Measurements from ENCODE around the gene STPG1.

The STPG1 gene

GRCh38 chr1:24426744-24427544, 13.4 kb upstream of the STPG1 start:
- no peak for DNase-seq

DNA sequence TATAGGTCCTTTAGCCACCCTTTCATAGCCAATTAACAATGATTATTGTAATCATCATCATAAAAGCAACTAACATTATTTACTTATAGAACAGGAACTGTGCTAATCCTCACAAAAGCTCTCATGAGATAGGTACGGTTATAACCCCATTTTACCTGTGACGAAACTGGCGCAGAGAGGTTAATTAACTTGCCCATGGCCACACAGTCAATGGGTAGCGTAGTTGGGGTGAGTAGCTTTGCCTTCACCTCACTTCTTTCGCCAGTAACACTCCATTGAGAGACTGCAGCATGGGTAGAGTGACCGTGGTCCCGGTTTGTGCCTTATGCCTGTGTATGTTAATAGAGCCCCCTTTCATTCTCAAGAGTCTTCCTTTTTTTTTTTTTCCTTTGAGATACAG, 12.3 kb upstream of the STPG1 start:
- no peak for DNase-seq

DNA sequence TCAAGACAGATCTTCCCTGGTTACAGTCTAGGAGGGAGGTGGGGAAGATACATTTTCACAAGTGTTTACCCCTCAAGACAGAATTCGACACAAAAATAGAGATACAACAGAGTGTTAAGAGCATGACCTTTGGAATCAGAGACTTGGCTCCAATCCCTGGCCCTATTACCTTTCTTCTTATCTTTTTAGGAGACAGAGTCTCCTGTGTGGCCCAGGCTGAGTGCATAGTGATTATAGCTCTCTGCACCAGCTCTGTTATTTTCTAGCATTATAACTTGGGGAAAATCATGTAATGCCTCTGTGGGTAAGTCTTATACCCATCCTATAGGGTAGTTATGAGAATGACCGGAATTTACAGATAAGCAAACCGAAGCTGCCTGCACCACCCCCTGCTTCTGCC, 11.9 kb upstream of the STPG1 start:
- DNase-seq = no peak

DNA sequence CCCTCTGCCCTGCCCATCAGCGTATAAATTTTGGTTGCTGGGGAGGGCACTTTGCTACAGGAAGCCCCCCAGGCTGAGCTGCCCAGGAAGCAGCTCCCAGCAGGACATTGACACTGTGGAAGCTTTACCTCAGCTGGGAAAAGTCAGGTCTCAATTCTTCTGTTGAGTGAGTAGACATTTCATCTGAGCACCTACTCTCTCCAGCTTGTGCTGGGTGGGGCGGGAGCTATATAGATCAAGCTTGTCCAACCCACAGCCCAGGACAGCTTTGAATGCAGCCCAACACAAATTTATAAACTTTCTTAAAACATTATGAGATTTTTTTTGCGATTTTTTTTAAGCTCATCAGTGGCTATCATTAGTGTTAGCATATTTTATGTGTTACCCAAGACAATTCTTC, 11.4 kb upstream of the STPG1 start:
- no peak for DNase-seq

DNA sequence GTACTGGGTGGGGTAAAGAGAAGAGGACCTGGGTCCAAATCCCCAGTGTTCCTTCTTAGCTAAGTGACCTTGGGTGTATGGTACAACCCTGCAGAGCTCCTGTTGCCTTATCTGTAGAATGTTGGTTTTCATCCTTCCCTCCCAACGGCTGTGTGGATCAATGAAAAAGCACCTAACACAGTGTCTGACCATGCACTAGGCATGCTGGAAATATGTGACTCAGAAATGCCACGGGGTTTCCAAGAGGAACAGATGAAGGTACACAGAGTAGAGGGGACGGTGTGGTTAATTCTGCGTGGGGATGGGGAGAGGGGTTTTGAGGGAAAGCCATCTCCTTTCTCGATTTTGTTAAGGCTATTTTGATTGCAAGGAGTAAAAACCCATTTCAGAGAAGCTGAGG, 10.6 kb upstream of the STPG1 start:
- no peak for DNase-seq

DNA sequence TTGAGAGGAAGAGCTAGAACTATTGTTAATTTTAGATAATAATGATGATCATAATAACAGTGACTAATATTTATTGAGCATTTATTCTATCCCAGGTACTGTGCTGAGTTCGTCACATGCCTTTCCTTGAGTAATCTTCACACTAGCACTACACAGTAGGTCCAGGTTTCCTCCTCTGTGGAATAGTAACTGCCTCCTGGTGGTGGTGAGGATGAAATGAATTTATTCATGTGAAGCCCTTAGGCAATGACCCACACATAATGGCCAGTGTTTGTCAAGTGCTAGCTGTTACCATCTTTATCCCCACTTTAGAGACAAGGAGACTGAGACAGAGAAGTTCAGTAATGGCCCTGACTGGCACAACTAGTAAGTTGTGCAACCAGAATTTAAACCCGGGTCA, 7.9 kb upstream of the STPG1 start:
- DNase-seq = no peak

GRCh38 chr1:24420547-24420946, 7.0 kb upstream of the STPG1 start:
- DNase-seq = no peak

- no peak for DNase-seq
Measured at GRCh38 chr1:24418898-24419628, 5.5 kb upstream of the STPG1 start.

- DNase-seq = no peak
Measured at GRCh38 chr1:24417681-24418080, 4.1 kb upstream of the STPG1 start.

GRCh38 chr1:24416666-24417391, 3.2 kb upstream of the STPG1 start:
- peak; percentile 59 to 66 for DNase-seq

- peak in 1 of 2 experiments; percentile 15 for DNase-seq
Measured at GRCh38 chr1:24415910-24416665, 2.5 kb upstream of the STPG1 start.

DNA sequence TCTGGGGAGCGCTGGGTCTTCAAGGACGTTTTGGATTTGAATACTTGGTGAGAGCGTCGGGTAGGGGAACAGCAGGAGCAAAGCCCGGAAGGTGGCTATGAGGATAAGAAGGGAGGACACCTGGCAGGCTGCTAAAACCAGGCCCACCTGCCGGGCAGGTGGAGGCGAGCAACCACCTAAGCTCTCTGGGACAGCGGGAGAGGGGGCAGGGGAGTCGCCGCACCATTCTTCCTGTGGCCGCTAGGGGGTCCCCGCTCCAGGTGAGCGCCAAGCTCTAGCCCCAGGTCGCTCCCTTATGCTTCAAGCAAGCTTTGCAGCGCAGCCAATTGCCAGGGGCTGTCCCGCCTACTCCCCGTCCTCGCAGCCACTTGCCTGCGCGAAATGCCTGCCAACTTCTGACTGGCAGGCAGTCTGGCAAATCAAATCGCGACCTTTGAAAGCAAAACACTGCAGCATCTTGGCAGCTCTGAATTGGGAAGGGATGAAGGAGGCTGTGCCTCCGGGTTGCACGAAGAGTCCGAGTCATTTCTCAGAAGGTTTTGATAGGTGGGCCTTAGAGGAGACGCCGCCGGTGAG, 1.8 kb upstream of the STPG1 start, which contains the start of gene NIPAL3:
NIPAL3 (plus strand) TSS at position 469 of the 576 bp plus-strand sequence. CDS start 3,746 bp downstream, outside the sequence.
- DNase-seq = peak; percentile 90 to 95

DNA sequence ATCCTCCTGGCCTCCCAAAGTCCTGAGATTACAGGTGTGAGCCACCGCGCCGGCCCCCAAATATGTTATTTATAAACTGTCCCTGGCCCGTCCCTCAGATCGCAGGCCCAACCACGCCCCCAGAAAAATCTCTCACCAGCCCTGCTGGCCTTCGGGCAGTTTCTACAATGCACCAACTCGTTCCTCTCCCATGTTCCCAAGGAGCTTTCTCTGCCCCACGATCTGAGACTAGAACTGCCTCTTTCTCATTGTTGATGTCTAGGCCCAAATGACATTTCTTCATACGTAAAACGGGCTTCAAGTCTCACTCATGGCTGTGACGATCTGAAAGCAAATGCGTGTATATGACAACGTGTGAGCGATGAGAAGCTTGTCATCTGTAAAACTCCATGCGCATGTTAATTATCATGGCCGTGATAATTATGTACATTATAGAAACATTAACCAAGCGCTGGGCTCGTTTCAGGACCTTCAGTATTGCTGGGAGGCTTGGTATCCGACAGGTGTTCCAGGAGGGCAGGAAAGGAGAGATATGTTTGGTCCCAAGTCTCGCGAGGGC, 1.3 kb upstream of the STPG1 start:
- DNase-seq = peak in 1 of 2 experiments; percentile 31

DNA sequence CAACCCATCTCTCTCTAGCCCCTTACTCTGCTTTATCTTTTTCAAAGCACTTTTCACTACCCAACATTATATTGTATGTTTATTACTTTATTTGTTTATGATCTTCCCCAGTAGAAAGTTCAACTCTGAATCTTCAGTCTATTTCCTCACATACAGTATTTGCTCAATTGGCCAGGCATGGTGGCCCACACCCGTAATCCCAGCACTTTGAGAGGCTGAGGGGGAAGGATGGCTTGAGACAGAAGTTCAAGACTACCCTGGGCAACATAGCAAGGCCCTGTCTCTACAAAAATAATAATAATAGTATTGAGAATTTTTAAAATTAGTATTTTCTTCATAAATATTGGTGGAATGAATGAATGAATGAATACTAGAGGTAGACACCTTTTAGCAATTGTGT, 1.2 kb downstream of the STPG1 start:
- DNase-seq = no peak

- no peak for DNase-seq
Measured at GRCh38 chr1:24411963-24412362, 1.6 kb downstream of the STPG1 start.

DNA sequence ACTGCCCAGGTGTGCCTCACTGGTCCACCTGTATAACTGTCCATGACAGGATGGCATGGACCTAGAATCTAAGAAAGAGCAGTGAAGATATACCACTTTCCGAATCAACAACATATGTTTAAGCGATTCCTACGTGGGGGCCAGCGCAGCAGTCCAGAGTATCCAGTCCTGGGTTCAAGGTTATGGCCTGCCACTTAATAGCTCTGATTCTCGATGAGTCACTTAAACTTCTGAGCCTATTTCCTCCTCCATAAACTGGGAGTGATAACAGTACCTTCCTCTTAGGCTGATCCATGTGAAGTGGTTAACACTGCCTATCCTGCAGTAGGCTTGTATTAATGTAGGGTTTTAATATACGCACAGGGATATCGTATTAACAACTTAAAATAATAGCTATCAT, 2.8 kb downstream of the STPG1 start:
- no peak for DNase-seq

GRCh38 chr1:24409535-24409934, 4.0 kb downstream of the STPG1 start:
- DNase-seq = peak in 1 of 2 experiments; percentile 40

DNA sequence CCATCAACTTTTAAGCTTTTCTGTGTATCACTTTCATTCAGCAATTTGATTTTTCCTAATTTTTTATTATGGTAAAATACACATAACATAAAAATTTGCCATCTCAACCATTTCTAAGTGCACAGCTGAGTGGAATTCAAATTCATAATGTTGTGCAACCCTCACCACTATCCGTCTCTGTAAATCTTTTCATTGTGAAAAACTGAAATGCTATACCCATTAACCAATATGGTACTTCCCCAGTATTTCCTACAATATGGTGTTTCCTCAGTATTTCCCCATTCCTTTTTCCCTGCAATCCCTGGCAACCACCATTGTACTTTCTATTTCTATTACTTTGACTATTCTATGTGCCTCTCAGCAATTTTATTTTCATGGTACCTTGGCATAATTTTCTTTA, 6.8 kb downstream of the STPG1 start:
- DNase-seq = no peak

- no peak for DNase-seq
Measured at GRCh38 chr1:24403806-24404205, 9.8 kb downstream of the STPG1 start.

DNA sequence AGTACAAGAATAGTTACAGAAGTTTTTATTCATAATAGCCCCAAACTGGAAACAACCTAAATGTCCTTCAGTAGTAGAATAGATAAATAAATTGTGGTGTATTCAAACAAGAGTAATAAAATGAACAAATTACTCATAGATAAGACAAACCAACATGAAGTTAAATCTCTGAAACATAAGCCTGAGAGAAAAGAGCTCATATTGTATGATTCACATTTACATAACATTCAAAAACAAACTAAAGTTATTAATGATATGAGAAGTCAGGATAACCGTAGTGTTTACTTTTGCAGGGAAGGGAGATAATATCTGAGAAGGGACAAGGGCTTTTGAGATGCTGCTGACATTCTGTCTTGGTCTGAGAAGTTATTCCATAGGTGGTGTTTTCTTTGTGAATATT, 13.5 kb downstream of the STPG1 start:
- no peak for DNase-seq

DNA sequence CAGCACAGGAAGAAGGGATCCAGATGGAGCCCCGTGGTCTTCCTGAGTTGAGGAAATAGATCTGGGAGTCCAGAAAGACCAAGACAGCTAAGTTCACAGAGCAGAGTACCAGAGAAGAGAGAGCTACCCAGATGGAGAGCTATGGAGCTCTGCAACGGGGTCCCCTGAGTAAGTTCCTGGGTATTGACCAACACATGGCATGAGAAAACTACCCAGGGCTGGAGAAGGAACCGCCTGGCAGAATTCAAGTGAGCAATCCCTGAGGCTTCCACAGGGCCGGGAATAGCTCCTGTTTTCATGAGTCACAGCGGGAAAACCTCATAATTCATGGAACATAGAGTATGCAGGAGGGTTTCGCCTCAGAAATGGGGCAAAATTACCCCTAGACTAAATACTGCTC, 19.7 kb downstream of the STPG1 start:
- DNase-seq = no peak
